Activated naive CD4-positive, alpha-beta T cell treated with anti-CD3 and anti-CD28 coated beads, Interleukin-2, amount 50 U/mL, for 72 hours (primary cell): Measurements from ENCODE around the gene B4GALT5. TPM values are rescaled to one million over a fixed set of nuclear protein-coding genes. Genes with fewer than 3 reads are reported as not detected.
"Not testable (repeated sequence)": the region's sequence is repeated elsewhere in the genome, so short reads cannot be mapped to it uniquely, and the experiment has no call there.

Source experiments
- ATAC-seq, 2 donors: fragments of 150-1000 bp; cut with Tn5 transposase; 2 replicates each; pipeline ENCODE4 v1.10.0; 2021; ENCODE audit warnings: mild to moderate bottlenecking in 2 of 2, moderate library complexity in 2 of 2
- DNase-seq, 2 donors: peaks; one replicate each; pipeline ENCODE4 v3.0.0; 2021 to 2022; ENCODE audit warnings: low spot score in 2 of 2
- H3K27ac Mint-ChIP-seq, 2 donors: one replicate each; pipeline ENCODE4 v1.8.0; 2022; ENCODE audit warnings: mild to moderate bottlenecking in 2 of 2, mixed read lengths in 2 of 2
- H3K36me3 Mint-ChIP-seq, 2 donors: one replicate each; pipeline ENCODE4 v1.8.0; 2022; ENCODE audit warnings: mixed read lengths in 2 of 2
- H3K9me3 Mint-ChIP-seq, 2 donors: one replicate each; pipeline ENCODE4 v1.8.0; 2022; ENCODE audit warnings: mixed read lengths in 2 of 2
- total RNA-seq, 2 donors: library from RNA; stranded (reverse); gene quantifications; one replicate each; pipeline ENCODE4 v1.2.3, GENCODE V29; 2022

Gene B4GALT5
- total RNA-seq, 2 donors from 2014 or later: 9.4 to 19.0 TPM

DNA sequence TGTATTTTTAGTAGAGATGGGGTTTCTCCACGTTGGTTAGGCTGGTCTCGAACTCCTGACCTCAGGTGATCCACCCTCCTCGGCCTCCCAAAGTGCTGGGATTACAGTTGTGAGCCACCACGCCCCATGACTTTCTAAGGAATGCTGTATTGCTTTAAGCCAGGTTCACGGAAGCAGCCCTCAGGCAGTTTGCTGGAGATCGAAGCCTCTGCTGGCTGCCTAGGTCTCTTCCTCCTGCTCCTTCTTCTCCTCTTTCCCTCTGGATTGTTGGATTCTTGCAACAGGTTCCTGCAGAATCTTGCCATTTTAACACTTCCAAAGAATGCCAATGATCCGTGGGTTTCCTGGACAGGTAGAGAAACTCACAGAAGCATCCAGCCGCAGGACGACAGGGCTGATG is 29.3 kb upstream of the B4GALT5 start:
- H3K27ac Mint-ChIP-seq: no peak overlapping the region
- no peak for DNase-seq
- ATAC-seq: no peak
- no peaks in the 10 kb centered on the region for H3K36me3 Mint-ChIP-seq
- no peaks in the 10 kb centered on the region for H3K9me3 Mint-ChIP-seq

DNA sequence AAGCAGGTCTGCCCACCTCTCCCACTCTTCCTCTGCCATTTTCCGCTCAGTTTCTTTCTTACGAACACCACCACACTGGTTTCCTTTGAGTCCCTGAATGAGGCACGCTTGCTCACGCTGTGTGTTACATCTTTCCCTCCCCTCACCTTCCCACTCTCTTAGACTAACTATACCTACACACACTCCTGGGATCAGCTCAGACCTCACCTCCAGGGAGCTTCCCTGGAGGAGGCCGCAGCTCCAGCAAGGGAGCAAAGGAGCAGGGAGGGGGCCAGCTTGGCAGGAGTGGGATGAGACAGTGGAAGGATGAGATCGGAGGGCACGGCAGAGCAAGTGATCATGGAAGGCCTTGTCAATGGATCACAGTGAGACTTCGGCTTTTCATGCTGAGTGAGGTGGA is 28.3 kb upstream of the B4GALT5 start:
- Mint-ChIP-seq H3K27ac (no peak overlapping the region), H3K9me3 (no peaks in the 10 kb centered on the region), H3K36me3 (no peaks in the 10 kb centered on the region)
- DNase-seq: no peak
- ATAC-seq: no peak

DNA sequence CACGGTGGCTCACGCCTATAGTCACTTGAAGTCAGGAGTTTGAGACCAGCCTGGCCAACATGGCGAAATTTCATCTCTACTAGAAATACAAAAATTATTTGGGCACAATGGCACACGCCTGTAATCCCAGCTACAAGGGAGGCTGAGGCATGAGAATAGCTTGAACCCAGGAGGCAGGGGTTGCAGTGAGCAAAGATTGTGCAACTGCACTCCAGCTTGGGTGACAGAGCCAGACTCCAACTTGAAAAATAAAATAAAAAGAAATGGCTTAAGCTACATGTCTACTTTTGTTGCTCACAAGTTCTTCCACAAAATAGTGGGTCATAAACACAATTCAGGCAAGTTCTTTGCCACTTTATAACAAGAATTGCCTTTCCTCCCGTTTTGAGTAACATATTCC is 27.1 kb upstream of the B4GALT5 start:
- Mint-ChIP-seq H3K36me3 (no peaks in the 10 kb centered on the region), H3K9me3 (no peaks in the 10 kb centered on the region), H3K27ac (no peak overlapping the region)
- no peak for ATAC-seq
- DNase-seq: no peak

DNA sequence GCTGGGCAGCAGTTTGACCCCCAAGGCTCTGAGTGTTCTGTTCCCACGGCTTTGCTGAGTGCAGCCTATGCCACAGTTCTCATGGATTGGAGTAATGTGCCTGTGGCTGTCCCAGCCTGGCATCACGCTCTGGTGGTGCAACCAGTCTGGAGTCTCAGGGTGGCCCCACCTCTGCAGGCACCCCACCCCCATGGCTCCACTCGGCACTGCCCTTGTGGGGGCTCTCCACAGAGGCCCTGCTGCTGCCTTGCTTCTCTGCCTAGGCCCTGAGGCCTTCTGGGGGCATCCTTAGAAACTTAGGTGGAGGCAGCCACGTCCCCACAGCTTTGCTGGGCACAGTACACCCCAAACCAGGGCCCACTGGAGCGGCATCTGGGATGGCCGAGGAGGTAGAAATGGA is 25.4 kb upstream of the B4GALT5 start:
- DNase-seq: no peak
- no peaks in the 10 kb centered on the region for H3K36me3 Mint-ChIP-seq
- H3K9me3 Mint-ChIP-seq: no peaks in the 10 kb centered on the region
- no peak overlapping the region for H3K27ac Mint-ChIP-seq
- ATAC-seq: no peak

DNA sequence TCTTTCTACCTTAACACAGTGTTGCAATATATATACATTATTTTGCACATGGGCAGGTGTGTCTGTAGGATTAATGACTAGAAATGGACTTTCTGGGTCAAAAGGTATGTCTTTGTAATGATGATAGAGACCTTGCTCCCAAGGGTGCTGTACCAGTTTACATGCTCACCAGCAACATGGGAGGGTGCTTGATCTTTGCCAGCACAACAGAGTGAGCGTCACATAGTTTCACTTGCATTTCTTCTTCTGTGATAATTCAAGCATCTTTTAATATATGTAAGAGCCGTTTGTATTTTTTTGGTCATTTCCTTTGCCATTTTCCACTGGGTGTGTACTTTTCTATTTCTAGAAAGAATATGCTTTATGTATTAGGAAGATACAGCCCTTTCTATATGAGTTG is 23.6 kb upstream of the B4GALT5 start:
- Mint-ChIP-seq H3K36me3 (no peaks in the 10 kb centered on the region), H3K27ac (no peak overlapping the region), H3K9me3 (no peaks in the 10 kb centered on the region)
- no peak for DNase-seq
- ATAC-seq: no peak

DNA sequence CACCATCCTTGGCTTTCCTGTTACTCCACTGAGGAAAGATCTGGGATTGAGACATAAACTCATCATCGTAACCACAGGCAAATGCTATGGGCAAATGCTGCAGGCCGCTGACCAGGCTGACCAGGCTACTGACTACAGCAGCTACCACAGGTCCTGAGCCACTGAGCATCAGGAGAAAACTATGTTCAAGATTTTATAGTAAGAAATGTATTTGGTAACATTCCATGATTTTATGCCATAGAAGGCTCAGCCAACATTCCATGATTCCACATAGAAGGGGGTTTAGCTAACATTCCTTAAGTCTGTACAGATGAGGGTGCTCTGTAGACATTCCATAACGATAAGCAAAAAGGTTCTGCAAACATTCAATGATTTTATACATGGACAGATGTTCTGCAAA is 16.1 kb upstream of the B4GALT5 start:
- H3K27ac Mint-ChIP-seq: no peak overlapping the region
- ATAC-seq: no peak
- no peaks in the 10 kb centered on the region for H3K36me3 Mint-ChIP-seq
- no peaks in the 10 kb centered on the region for H3K9me3 Mint-ChIP-seq
- no peak for DNase-seq

DNA sequence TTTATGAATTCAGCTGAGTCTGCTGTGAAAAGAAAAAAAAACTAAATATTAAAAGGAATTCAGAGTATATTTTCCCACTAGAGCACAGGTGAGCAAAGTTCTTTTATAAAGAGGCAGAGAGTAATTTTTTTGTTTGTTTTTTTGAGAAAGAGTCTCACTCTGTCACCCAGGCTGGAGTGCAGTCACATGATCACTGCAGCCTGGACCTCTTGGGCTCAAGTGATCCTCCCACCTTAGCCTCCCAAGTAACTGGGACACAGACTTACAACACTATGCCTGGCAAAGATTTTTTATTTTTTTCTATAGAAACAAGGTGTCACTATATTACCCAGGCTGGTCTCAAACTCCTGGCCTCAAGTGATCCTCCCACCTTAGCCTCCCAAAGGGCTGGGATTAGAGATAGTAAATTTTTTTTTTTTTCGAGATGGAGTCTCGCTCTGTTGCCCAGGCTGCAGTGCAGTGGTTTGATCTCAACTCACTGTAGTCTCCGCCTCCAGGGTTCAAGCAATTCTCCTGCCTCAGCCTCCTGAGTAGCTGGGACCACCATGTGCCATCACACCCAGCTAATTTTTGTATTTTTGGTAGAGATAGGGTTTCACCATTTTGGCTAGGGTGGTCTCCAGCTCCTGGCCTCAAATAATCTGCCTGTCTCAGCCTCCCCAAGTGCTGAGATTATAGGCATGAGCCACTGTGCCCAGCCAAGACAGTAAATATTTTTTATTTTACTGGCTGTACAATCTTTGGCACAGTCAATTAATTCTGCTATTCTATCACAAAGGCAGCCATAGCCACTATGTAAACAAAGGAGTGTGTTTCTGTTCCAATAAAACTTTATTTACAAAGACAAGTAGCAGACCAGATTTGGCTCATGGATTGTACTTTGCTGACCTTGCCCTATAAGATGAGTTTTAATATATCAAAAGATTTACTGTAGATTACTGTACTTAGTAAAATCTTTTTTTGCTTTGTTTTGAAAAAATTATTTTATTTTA is 14.5 kb upstream of the B4GALT5 start:
- H3K9me3 Mint-ChIP-seq: no peaks in the 10 kb centered on the region
- no peak for ATAC-seq
- H3K36me3 Mint-ChIP-seq: no peaks in the 10 kb centered on the region
- no peak overlapping the region for H3K27ac Mint-ChIP-seq
- DNase-seq: no peak

DNA sequence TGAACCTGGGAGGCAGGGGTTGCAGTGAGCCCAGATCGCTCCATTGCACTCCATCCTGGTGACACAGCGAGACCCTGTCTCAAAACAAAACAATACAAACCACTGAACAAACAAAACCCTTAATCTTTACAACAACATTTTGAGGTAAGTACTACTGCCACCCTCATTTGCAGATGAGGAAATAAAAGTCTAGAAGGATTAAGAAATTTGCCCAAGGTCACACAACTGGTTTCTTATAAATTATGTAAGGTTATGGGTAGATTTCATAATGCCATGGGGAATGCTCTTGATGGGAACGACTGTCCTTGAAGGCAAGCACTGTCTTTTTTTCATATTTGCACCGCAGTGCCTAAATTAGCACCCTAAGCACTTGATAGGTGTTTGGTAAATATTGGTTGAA is 13.8 kb upstream of the B4GALT5 start:
- H3K27ac Mint-ChIP-seq: no peak overlapping the region
- H3K9me3 Mint-ChIP-seq: no peaks in the 10 kb centered on the region
- ATAC-seq (no peak), DNase-seq (no peak)
- no peaks in the 10 kb centered on the region for H3K36me3 Mint-ChIP-seq

DNA sequence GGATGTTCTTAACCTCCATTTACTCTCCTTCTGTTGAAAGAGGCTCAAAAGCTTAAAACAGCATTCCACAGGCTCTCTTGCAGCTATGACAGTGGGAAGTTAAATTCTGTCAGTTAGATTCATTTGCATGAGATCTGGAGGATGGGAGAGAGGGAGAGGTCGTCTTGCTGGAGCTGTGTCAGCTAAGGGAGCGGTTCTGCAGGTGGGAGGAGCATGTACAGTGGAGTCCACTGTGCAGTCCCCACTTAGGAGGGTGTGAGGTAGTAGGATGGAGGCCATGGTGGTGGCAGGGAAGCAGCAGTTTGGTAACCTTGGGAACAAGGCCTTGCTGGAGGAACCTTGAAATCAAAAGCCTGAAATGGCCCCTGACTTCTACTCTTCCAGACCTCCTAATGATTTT is 12.0 kb upstream of the B4GALT5 start:
- H3K36me3 Mint-ChIP-seq: no peaks in the 10 kb centered on the region
- DNase-seq (no peak), ATAC-seq (no peak)
- H3K9me3 Mint-ChIP-seq: no peaks in the 10 kb centered on the region
- H3K27ac Mint-ChIP-seq: peak overlapping the region in 1 of 2 donors; percentile 30

DNA sequence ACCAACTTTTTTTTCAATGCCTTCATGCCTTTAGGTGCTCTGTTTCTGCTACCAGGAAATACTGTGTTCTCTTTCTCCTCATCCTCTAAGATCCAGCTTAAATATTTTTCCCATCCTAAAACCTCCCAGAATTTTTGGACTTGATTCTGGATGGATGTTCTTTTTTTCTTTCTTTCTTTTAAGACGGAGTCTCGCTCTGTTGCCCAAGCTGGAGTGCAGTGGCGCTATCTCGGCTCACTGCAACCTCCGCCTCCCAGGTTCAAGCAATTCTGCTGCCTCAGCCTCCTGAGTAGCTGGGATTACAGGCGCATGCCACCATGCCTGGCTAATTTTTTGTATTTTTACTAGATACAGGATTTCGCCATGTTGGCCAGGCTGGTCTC is 11.5 kb upstream of the B4GALT5 start:
- DNase-seq, H3K36me3 Mint-ChIP-seq, H3K9me3 Mint-ChIP-seq, ATAC-seq: not testable (repeated sequence)
- H3K27ac Mint-ChIP-seq: peak overlapping the region in 1 of 2 donors; percentile 30

DNA sequence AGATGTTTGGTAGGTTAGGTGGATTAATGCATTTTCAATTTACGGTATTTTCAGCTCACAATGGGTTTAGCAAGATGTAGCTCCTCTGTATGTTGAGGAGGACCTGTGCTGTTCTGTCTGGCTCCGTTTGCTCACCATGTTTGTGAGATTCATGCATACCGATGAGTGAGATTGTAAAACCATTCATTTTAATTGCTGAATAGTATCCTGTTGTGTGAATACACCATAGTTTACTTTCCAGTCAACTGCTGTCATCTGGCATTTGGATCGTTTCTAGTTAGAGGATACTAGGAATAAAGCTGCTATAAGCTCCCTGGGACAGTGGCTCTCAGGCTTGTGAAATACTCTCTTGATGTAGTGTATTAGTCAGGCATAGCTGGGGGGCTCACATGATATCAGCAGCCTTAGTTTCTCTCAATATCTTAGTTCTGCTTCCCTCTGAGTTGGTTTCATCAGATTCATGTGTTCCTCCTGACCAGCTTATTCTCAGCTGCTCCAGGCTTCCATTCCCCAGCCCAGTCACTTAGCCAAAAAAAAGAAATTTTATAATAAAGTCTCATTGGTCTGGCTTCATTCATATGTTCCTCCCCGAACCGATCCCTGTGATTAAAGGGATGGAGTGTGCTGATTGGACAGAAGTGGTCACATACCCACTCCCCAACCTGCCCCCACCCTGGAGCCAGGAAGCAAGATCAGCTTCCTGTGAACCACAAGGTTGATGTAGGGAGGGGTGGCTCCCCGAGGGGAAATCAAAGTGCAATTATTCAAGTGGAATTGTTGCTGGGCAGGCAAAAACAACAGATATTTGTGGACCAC is 10.9 kb upstream of the B4GALT5 start:
- no peak for DNase-seq
- ATAC-seq: peak in 1 of 2 donors; percentile 73
- Mint-ChIP-seq H3K36me3 (no peaks in the 10 kb centered on the region), H3K9me3 (no peaks in the 10 kb centered on the region), H3K27ac (no peak overlapping the region)

DNA sequence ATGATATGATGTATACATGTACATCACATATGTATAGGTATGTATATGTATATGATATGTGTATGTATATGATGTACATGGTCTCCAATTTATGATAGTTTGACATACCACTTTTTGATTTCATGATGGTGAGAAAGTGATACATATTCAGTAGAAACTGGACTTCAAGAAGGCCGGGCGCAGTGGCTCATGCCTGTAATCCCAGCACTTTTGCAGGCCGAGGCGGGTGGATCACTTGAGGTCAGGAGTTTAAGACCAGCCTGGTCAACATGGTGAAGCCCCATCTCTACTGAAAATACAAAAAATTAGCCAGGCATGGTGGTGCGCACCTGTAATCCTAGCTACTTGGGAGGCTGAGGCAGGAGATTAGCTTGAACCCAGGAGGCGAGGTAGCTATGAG is 10.1 kb upstream of the B4GALT5 start:
- not testable (repeated sequence) for H3K36me3 Mint-ChIP-seq, H3K9me3 Mint-ChIP-seq, H3K27ac Mint-ChIP-seq, DNase-seq, ATAC-seq

DNA sequence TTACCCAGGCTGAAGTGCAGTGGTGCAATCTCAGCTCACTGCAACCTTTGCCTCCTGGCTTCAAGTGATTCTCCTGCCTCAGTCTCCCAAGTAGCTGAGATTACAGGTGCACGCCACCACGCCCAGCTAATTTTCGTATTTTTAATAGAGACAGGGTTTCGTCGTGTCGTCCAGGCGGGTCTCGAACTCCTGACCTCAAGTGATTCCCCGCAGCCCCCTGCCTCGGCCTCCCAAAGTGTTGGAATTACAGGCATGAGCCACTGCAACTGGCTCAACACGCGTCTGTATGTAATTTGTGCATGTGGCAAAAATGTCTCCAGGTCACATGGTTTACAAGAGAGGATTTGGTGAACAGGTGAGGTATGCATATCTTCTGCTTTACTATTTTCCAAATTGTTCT is 7.6 kb upstream of the B4GALT5 start:
- not testable (repeated sequence) for DNase-seq, H3K36me3 Mint-ChIP-seq, H3K9me3 Mint-ChIP-seq, H3K27ac Mint-ChIP-seq, ATAC-seq

DNA sequence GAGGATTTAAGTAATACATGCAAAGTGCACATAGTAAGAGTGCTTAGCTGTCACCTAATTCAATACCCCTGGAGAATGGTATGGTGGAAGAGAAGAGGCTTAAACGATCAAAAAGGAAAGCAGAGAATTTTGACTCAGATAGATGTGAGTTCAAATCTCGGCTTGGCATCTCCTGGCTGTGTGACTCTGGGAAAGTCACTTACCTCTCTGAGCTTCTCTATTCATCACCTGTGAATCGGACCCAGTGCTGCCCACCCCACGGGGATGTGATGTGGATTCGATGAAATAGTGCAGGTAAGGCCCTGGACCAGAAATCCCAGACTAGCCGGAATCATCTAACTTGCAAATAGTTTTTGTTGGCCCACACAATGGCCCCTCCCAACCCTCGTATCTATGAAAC is 1.8 kb upstream of the B4GALT5 start:
- Mint-ChIP-seq H3K36me3 (no peaks in the 10 kb centered on the region), H3K9me3 (no peaks in the 10 kb centered on the region), H3K27ac (no peak overlapping the region)
- ATAC-seq: no peak
- DNase-seq: no peak

DNA sequence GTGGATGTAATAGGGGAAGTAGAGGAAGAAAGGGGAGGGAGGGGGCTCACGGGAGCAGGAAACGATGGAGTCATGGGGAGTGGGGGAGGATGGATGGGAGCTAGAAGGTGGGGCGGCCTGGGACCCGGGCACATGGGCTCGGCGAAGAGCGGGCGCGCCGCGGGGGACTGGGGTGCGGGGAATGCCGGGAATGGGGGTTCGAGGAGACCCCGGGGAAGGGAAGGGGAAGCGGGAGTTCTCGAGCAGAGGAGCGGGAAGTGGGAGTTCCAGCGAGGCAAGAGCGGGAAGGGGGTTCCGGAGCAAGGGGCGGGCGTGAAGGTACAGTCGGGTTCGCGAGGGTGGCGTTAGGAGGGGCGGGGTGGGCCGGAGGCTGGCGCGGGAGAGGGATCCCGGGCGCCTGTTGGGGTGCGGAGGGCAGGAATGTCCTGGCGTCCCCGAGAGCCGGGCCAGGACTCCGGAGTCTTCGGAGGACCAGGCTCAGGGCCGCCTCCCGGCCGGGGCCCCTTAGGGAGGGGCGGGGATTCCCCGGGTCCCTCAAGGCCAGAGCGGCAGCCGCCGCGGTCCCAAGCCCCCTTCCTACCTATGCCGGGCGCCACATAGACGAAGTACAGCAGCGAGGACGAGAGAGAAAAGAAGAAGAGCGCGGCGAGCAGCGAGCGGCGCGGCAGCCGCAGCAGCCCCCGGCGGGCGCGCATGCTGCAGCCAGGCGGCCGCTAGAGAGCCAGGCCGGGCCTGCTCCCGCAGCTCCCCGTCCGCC is 504 bp downstream of the B4GALT5 start:
- no peaks in the 10 kb centered on the region for H3K9me3 Mint-ChIP-seq
- DNase-seq (no peak), ATAC-seq (peak; percentile 52 to 66)
- no peaks in the 10 kb centered on the region for H3K36me3 Mint-ChIP-seq
- H3K27ac Mint-ChIP-seq: peak overlapping the region; percentile 86 to 90

DNA sequence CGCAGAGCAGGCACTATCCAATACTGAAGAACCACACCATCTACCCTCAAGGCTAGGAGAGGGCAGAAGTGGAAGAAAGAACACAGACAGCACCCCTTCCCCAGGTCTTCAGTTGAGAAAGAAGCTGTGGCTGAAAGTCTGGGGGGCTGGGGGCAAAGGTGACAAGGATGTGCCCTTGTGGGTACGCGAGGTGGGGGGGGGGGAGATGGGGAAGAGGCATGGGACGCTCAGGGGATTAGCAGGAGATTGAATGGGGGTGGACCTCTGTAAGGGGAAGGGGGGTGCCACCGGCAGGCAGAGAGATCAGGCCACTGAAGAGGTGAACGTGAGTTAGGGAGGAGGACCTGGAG is 1.1 kb downstream of the B4GALT5 start:
- no peaks in the 10 kb centered on the region for H3K9me3 Mint-ChIP-seq
- DNase-seq (no peak), ATAC-seq (no peak)
- peak overlapping the region; percentile 86 to 90 for H3K27ac Mint-ChIP-seq
- H3K36me3 Mint-ChIP-seq: no peaks in the 10 kb centered on the region

DNA sequence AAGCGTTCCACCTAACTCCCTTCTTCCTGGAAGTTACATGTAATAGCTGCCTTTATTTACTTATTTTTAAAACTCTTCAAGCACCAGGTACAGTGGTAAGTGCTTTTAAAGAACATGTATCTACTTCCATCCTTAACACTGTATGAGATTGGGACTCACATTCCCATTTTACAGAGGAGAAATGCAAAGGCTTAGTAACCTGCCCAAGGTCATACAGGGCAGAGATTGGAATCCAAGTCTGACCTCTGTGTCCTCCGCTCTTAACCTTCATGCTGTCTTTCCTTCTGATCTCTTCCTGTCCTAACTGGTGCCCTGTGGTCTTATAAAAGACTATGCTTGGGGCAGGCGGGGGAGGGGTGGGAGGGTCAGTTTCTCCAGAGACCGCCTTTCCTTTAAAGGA is 1.6 kb downstream of the B4GALT5 start:
- ATAC-seq (no peak), DNase-seq (no peak)
- Mint-ChIP-seq H3K9me3 (no peaks in the 10 kb centered on the region), H3K36me3 (no peaks in the 10 kb centered on the region), H3K27ac (no peak overlapping the region)
